NCI-H748 (cell line): ENCODE data around the gene S100A13.
"Not testable (repeated sequence)": the region's sequence is repeated elsewhere in the genome, so short reads cannot be mapped to it uniquely, and the experiment has no call there.

Experiments
- DNase-seq: peaks from one replicate; lab custom pipeline; 2025; ENCODE audit not compliant: unreplicated experiment; lab: John Stamatoyannopoulos, UW

S100A13 gene

DNA sequence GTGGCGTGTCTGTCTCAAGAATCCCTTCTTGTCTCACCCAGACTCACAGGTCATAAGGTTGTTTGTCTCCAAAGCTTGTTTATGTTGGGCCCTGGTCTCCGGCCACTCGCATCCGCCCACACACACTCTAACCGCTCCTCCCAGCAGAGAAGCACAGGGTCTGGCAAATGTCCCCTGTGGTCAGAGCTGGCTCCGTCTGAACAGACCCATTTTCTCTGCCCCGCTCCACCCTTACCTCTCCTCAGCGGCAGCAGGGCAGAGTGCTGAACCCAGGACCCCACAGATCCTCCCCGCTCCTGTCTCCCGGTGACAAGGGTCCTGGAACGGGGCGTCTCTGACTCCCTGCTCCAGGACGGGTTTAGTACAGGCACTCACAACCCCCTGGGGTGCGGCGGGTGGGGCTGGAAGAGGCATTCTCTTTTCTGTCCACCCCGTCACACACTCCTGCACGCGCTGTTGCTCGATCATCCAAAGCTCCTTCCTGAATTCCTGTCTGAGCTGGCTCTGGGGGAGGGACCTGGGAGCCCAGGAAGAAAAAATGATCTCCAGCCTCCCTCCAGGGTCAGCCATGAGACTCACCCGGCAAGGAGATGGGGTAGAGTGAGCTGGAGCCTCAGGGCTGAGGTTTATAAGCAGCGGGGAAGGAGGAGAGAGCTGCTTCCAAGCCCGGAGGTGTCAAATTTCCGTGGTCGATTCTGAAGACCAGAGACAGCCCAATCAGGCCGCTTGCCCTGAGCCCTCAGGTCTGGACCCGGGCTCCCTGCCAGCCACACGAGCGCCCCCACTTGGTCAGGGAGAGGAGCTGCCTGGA, at the start of gene S100A13:
Gene S100A13 (minus strand): TSS at position 602 of the 811 bp plus-strand sequence. CDS start 1,033 bp downstream, outside the sequence.
- peak; percentile 96 for DNase-seq

GRCh38 chr1:153673511-153673910, 46.2 kb upstream of the S100A13 start:
- no peak for DNase-seq

- peak; percentile 73 for DNase-seq
Measured at GRCh38 chr1:153671628-153672353, 44.5 kb upstream of the S100A13 start.

DNA sequence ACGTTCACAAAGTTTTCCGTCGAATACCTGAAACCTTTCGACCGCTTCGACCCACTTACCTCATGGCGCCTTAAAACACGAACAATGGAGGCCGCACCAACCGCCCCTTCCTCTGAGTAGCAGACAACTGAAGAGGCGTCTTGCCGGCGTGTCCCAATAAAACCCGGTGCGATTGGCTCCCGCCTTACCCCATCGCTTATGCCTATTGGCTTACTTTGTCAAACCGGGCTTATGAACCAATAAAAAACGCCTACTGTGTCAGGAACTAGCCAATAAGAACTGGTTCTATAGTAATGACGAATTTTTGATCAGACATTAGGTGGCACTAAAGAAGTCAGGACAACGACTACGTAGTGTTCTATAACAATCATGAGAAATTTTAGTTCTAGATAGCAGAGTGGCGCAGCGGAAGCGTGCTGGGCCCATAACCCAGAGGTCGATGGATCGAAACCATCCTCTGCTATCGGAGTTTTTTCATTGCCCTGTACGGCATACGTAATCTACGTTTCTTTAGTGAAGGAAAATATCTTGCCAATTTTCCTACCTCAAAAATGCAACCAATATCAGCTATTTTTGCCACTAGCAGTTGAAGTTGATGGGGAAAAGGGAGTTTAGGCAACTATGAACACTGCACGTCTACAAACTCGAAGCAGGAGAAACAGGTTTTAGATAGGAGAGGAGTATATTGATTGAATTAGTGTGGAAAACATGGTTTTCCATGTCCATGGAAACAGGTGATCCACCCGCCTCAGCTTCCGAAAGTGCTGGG, 43.7 kb upstream of the S100A13 start, which contains the start of gene ILF2:
Gene ILF2 (minus strand): TSS at position 135 of the 769 bp plus-strand sequence. CDS start 71 bp downstream, at position 64.
- peak; percentile 100 for DNase-seq

- peak; percentile 34 for DNase-seq
Measured at GRCh38 chr1:153670257-153670858, 43.1 kb upstream of the S100A13 start.

DNA sequence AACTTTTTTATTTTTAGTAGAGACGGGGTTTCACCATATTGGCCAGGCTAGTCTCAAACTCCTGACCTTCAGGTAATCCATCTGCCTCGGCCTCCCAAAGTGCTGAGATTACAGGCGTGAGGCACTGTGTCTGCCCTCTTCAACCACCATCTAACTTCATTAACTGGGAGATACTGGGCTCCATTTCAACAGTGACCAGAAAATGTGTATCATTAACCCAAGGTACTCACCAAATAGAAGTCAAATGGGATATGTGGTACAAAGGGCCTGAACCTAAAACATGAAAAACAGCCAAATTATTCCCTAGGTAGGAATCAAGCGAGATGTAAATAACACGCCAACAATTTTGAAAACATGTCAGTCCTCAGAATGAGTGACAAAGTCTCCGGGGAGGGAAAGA, 42.3 kb upstream of the S100A13 start:
- no peak for DNase-seq

GRCh38 chr1:153668672-153669071, 41.4 kb upstream of the S100A13 start:
- DNase-seq: not testable (repeated sequence)

DNA sequence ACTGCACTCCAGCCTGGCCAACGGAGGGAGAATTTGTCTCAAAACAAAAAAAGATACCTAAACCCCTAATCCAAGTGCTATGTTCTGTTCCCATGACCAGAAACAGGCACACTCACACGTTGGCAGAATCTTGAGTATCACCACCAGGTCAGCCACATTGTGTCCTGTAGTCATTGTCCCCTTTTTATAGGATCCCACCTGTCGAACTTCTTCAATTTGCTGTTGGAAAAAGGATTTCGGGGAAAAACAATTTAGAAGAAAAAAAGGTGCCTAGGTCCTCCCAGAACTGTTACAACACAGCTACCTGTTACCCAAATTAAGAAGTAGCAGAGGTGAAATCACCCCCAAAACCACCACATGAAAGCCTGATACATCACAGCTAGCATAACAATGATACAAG, 40.1 kb upstream of the S100A13 start:
- no peak for DNase-seq

DNA sequence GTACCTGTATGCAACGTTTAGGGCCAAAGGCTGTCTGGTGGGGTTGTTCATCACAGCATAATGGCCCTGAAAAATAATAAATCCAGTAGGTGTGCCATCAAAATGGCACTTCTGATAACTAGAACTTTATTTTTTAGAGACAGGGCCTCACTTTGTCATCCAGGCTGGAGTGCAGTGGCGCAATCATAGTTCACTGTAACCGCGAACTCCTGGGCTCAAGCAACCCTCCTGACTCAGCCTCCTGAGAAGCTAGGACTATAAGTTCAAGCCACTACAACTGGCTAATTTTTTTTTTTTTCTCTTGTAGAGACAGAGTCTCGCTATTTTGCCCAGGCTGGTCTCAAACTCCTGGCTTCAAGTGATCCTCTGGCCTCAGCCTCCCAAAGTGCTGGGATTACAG, 35.9 kb upstream of the S100A13 start:
- no peak for DNase-seq

- DNase-seq: no peak
Measured at GRCh38 chr1:153662269-153662668, 35.0 kb upstream of the S100A13 start.

DNA sequence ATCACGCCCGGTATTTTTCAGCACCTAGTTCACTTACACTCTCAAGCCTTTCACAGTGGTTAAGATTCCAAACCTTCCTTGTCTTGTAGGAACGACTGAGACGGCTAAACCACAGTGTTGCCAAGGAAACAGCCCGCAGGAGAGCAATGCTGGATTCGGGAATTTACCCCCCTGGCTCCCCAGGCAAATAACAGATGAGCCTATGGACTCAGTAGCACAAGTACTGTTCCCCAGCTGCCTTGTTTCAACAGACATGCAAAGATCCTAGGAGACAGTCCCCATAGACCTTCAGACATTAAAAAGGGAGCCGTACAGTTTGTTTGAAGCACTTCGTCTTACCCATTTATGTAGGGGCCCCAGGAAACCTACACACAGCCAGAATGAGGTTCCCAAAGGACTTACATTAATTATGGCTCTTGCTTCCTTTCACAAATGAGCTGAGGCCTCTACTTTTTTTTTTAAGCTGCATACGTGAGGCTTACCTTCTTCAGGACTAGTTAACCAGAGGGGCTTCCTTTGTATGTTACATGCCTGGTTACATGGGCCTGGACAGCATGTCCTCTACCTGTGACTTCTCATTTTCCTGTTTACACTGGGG, 33.9 kb upstream of the S100A13 start:
- no peak for DNase-seq

- no peak for DNase-seq
Measured at GRCh38 chr1:153659656-153660055, 32.4 kb upstream of the S100A13 start.

- DNase-seq: no peak
Measured at GRCh38 chr1:153659175-153659534, 31.9 kb upstream of the S100A13 start.

DNA sequence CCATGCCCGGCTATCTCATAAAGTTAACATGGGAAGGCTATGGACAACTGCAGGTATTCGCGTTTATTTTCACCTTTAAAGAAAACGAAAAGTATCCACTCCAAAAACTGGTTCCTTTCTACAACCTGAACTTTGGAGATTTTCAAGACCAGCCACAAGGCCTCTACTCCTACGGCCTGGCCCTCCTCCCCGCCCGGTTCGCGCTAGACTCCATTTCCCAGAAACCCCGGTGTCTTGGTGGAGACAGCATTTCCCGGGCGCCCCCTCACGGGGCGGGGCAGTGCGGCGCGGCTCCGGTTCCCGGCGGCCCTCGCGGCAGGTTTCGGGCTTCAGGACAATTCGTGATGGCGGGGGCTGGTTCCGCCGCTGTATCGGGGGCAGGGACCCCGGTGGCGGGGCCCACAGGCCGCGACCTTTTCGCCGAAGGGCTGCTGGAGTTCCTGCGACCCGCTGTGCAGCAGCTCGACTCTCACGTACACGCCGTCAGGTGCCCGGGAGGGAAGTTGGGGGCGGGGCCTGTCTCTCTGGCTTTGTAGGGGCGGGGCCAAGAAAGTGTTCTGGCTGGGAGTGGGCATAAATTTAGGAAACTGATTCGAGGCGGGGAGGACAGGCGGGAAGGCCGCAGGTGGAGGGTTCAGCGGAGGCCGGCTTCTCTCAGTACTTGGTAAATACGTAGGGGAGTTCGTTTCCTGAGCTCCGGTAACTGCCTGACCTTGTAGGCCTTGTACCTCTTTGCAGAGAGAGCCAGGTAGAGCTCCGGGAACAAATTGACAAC, 31.3 kb upstream of the S100A13 start, which contains the start of gene SNAPIN:
Gene SNAPIN (plus strand): TSS at position 304 of the 775 bp plus-strand sequence. CDS start 41 bp downstream, at position 345.
- DNase-seq: peak; percentile 90

GRCh38 chr1:153655333-153655732, 28.0 kb upstream of the S100A13 start:
- DNase-seq: no peak

DNA sequence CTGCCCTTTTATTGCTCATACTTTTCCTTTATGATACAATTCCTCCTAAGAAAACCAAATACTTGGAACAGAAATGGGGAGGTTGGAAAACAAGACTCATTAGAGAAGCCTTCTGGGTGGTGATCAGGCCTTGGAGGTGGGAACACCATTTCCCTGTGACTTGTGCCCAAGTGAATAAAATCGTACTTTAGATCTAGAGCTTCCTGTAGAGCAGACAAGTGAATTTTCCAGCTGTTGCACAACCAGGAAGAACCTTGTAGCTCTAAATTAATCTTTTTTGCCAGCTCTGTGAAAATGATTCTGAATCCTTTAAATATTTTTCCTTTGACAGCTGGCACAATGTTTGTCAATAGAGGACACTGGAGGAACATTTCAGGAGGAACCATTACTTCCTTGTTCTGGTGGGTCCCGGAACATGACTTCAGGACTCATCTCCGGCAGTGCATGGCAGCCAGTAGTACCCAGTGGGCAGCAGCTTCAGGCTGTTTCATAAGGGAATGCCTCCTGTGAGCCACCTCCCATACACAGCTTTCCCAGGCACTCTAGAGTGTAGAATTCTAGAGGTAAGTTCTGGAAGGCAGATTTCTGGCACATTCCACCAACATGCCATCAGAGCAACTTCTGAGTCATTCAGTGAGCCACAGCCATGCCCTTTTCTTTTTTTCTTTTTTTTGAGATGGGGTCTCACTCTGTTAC, 25.6 kb upstream of the S100A13 start:
- DNase-seq: no peak

GRCh38 chr1:153651771-153652170, 24.5 kb upstream of the S100A13 start:
- DNase-seq: no peak

GRCh38 chr1:153649863-153650235, 22.5 kb upstream of the S100A13 start:
- no peak for DNase-seq
